ENCODE data around the gene CPHXL2. TPM values are rescaled to one million over a fixed set of nuclear protein-coding genes. Genes with fewer than 3 reads are reported as not detected.

CPHXL2 gene
- total RNA-seq, 1 donor from 2014 or later: not detected

DNA sequence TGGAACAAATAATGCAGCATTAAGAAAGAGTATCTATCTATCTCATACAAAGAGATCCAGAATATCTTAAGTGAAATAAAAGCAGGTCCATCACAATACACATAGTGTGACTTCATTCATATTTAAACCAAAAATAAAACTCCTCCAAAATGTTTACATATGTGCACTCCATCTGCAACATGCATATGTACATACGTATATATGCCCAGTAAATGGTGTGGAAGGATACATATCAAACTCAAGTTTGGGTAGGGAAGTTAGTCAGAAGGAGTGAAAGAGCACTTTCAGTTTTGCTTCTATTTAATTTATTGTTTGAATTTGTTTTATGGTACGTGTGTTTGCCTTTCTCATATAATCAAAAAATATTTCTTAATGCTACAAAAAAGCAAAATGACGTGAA lies 41.8 kb downstream of the CPHXL2 start:
- H3K4me3 ChIP-seq: no peak overlapping the region
- H3K36me3 ChIP-seq: peaks cover 0 to 94% of the 10 kb centered on the region in 2 donors
- no peak overlapping the region for H3K27ac ChIP-seq
- no peak for DNase-seq (ENCODE audit: extremely low spot score in 2 of 2)
- no peaks in the 10 kb centered on the region for H3K4me1 ChIP-seq
- H3K27me3 ChIP-seq: no peaks in the 10 kb centered on the region
- TF ChIP-seq, protein P1, sequence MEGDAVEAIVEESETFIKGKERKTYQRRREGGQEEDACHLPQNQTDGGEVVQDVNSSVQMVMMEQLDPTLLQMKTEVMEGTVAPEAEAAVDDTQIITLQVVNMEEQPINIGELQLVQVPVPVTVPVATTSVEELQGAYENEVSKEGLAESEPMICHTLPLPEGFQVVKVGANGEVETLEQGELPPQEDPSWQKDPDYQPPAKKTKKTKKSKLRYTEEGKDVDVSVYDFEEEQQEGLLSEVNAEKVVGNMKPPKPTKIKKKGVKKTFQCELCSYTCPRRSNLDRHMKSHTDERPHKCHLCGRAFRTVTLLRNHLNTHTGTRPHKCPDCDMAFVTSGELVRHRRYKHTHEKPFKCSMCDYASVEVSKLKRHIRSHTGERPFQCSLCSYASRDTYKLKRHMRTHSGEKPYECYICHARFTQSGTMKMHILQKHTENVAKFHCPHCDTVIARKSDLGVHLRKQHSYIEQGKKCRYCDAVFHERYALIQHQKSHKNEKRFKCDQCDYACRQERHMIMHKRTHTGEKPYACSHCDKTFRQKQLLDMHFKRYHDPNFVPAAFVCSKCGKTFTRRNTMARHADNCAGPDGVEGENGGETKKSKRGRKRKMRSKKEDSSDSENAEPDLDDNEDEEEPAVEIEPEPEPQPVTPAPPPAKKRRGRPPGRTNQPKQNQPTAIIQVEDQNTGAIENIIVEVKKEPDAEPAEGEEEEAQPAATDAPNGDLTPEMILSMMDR (IDR thresholded peaks at IDR 0.05): no peak
- TF ChIP-seq POLR2A (IDR thresholded peaks at IDR 0.05) (no peak), POLR2AphosphoS5 (IDR thresholded peaks at IDR 0.05; ENCODE audit: insufficient read depth in 1 of 2, low read depth in 1 of 2) (no peak)
- no peaks in the 10 kb centered on the region for H3K9me3 ChIP-seq
- intact Hi-C loops (cut with DNase I): no loop called here

DNA sequence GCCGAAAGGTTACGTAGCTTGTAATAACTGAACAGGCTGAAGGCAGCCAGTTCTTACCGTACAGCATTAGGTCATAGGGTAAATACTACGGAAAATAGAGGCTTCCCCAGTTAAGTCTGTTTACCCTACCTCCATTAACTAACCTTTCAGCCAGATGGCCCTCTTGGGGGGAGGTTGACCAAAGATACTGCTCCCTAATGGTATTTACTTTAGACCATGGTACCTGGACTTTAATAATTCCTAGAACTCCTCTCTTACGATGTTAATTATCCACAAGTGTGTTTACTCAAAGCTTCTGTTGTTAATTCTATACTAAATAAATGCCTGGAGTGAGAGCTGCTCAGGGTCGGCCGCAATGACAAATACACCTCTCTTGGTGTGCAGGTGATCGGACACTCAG lies 44.0 kb downstream of the CPHXL2 start:
- no peaks in the 10 kb centered on the region for H3K4me1 ChIP-seq
- peaks cover 0 to 91% of the 10 kb centered on the region in 2 donors for H3K36me3 ChIP-seq

DNA sequence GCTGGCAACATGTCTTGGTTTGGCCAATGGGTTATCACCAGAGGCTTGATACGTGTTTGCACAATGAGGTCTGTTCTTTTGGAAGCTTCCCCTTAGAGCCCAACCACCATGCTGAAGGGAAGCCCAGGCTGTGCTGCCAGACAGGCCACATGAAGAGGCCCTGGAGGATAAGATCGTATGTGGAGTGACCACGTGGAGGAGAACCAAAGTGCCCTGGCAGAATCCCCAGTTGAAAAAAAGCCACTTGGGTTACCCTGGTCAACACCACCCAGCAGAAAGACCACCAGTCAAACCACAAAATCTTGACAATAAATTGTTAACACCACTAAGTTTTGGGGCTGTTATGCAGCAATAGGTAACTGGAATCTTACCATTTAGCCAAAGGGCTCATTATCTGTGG lies 46.8 kb downstream of the CPHXL2 start:
- TF ChIP-seq POLR2AphosphoS5 (IDR thresholded peaks at IDR 0.05; ENCODE audit: insufficient read depth in 1 of 2, low read depth in 1 of 2): no peak
- TF ChIP-seq, protein P1 (IDR thresholded peaks at IDR 0.05): no peak
- TF ChIP-seq POLR2A (IDR thresholded peaks at IDR 0.05): no peak
- intact Hi-C loops (cut with DNase I): no loop called here
- Histone ChIP-seq H3K9me3 (no peaks in the 10 kb centered on the region), H3K27ac (no peak overlapping the region), H3K36me3 (peaks cover 0 to 85% of the 10 kb centered on the region in 2 donors), H3K4me1 (no peaks in the 10 kb centered on the region), H3K4me3 (no peak overlapping the region), H3K27me3 (no peaks in the 10 kb centered on the region)
- no peak for DNase-seq (ENCODE audit: extremely low spot score in 2 of 2)

More for the DNA sequence above, 44.0 kb downstream of the CPHXL2 start:
- H3K9me3 ChIP-seq: no peaks in the 10 kb centered on the region
- no peak overlapping the region for H3K27ac ChIP-seq
- intact Hi-C loops (cut with DNase I): no loop called here
- no peaks in the 10 kb centered on the region for H3K27me3 ChIP-seq
- TF ChIP-seq, protein P1 (IDR thresholded peaks at IDR 0.05): no peak
- TF ChIP-seq POLR2A (IDR thresholded peaks at IDR 0.05): no peak
- no peak for TF ChIP-seq POLR2AphosphoS5 (IDR thresholded peaks at IDR 0.05; ENCODE audit: insufficient read depth in 1 of 2, low read depth in 1 of 2)
- no peak overlapping the region for H3K4me3 ChIP-seq
- DNase-seq (ENCODE audit: extremely low spot score in 2 of 2): no peak

DNA sequence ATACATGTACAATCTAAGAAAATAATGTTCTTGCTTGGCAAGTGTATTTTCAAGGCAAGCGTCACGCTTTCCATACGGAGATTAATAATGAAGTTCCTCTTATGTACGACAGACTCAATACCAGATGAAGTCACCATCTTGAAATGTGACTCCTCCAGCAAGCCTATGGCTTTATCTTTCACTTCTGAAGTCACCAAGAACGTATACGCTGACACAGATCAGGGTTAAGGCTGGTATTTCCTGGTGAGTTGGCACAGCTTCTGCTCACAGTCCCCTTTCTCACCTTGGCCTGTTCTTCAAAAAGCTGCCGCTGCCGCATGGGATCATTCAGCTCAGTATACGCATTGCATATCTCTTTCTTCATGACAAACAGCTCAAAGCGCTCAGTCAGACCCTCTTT lies 47.7 kb downstream of the CPHXL2 start:
- intact Hi-C loops (cut with DNase I): loop anchor here (2.0 to 10.0 kb wide), 2 partner anchors 28 to 164 kb away; partner anchors contain the start of gene TMEM170A
- Histone ChIP-seq H3K27me3 (no peaks in the 10 kb centered on the region), H3K9me3 (no peaks in the 10 kb centered on the region), H3K27ac (no peak overlapping the region), H3K36me3 (peaks cover 0 to 76% of the 10 kb centered on the region in 2 donors), H3K4me1 (no peaks in the 10 kb centered on the region), H3K4me3 (no peak overlapping the region)
- TF ChIP-seq, protein P1 (IDR thresholded peaks at IDR 0.05): no peak
- TF ChIP-seq POLR2A (IDR thresholded peaks at IDR 0.05): no peak
- TF ChIP-seq POLR2AphosphoS5 (IDR thresholded peaks at IDR 0.05; ENCODE audit: insufficient read depth in 1 of 2, low read depth in 1 of 2): no peak
- no peak for DNase-seq (ENCODE audit: extremely low spot score in 2 of 2)

DNA sequence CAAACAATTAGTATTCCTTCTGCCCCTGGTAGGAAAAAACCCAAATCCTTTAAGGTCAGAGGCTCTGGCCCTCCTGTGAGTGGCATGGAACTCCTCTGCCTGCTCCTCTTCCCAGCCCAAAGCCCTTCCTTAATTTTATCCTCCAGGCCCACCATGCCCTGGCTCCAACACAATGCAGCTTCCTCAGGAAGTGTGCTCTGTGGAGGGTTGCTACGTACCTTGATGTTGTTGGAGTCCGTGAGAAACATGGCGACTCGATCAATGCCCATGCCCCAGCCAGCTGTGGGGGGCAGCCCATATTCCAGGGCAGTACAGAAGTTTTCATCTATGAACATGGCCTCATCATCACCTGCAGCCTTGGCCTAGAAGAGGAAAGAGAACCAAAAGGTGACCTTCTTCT lies 48.5 kb downstream of the CPHXL2 start:
- Histone ChIP-seq H3K4me3 (no peak overlapping the region), H3K27me3 (no peaks in the 10 kb centered on the region), H3K9me3 (no peaks in the 10 kb centered on the region), H3K4me1 (no peaks in the 10 kb centered on the region), H3K27ac (no peak overlapping the region), H3K36me3 (peaks cover 0 to 68% of the 10 kb centered on the region in 2 donors)
- intact Hi-C loops (cut with DNase I): loop anchor here (2.0 to 10.0 kb wide), 2 partner anchors 28 to 164 kb away; partner anchors contain the start of gene TMEM170A
- TF ChIP-seq POLR2A (IDR thresholded peaks at IDR 0.05) (no peak), POLR2AphosphoS5 (IDR thresholded peaks at IDR 0.05; ENCODE audit: insufficient read depth in 1 of 2, low read depth in 1 of 2) (no peak)
- TF ChIP-seq, protein P1 (IDR thresholded peaks at IDR 0.05): no peak
- DNase-seq (ENCODE audit: extremely low spot score in 2 of 2): no peak

All from vagina (tissue), 2 donors.